SK-N-SH (cell line): ENCODE results near the gene ABCA1. TPM values are rescaled to one million over a fixed set of nuclear protein-coding genes. Genes with fewer than 3 reads are reported as not detected.

ENCODE experiments used
- CTCF ChIA-PET: fragments of 300-600, 350-600 bp; formaldehyde crosslinking; extraction: SDS; loops from one replicate; lab custom pipeline; 2021; lab: Yijun Ruan, JAX
- POLR2A ChIA-PET: fragments of 350-600 bp; sonication (Branson Sonifier 250); formaldehyde crosslinking; extraction: SDS; loops from one replicate; lab custom pipeline; 2020; ENCODE audit warnings: antibody characterized with exemption, inconsistent platforms; lab: Yijun Ruan, JAX
- DNase-seq: peaks from one replicate; pipeline ENCODE4 v3.0.0; 2012
- H2AFZ ChIP-seq: fragments of 200-600 bp; sonication (generic); 2 replicates; pipeline ENCODE4 v1.8.1; 2016; ENCODE audit warnings: antibody characterized with exemption, mild to moderate bottlenecking, low read depth
- H3F3A ChIP-seq: fragments of 200-600 bp; sonication (generic); replicated peaks from 2 replicates; pipeline ENCODE3; 2016; ENCODE audit warnings: antibody characterized with exemption, mild to moderate bottlenecking; ENCODE audit not compliant: insufficient read depth
- H3K27ac ChIP-seq, 2 experiments: fragments of 200-500 bp in 1 of 2; fragments of 200-600 bp in 1 of 2; sonication (Bioruptor generic) in 1 of 2; sonication (generic), shearing (Covaris generic) in 1 of 2; 2 replicates each; pipeline versions ENCODE4 v1.5.1 to v1.6.1; 2014 to 2016; ENCODE audit warnings: low read depth in 2 of 2, inconsistent platforms in 1 of 2, low read length in 1 of 2, mild to moderate bottlenecking in 1 of 2, mixed read lengths in 1 of 2
- H3K27me3 ChIP-seq: fragments of 200-600 bp; sonication (generic), shearing (Covaris generic); 2 replicates; pipeline ENCODE4 v1.6.1; 2016; ENCODE audit warnings: mixed run types; ENCODE audit not compliant: insufficient read depth
- H3K36me3 ChIP-seq, 2 experiments: fragments of 200-500 bp in 1 of 2; fragments of 200-600 bp in 1 of 2; sonication (Bioruptor generic) in 1 of 2; sonication (generic) in 1 of 2; replicated peaks in 1 of 2; 2 replicates each; pipeline versions ENCODE3 to v1.5.1; 2014 to 2016; ENCODE audit warnings: low read length in 1 of 2, mild to moderate bottlenecking in 1 of 2; ENCODE audit not compliant: insufficient read depth in 2 of 2, control insufficient read depth in 1 of 2
- H3K4me1 ChIP-seq, 2 experiments: fragments of 200-500 bp in 1 of 2; fragments of 200-600 bp in 1 of 2; sonication (Bioruptor generic) in 1 of 2; sonication (generic), shearing (Covaris generic) in 1 of 2; 2 replicates each; pipeline versions ENCODE4 v1.5.1 to v1.6.1; 2014 to 2016; ENCODE audit warnings: low read depth in 1 of 2, low read length in 1 of 2, mixed run types in 1 of 2; ENCODE audit not compliant: insufficient read depth in 2 of 2, control insufficient read depth in 1 of 2
- H3K4me2 ChIP-seq: fragments of 200-600 bp; sonication (generic), shearing (Covaris generic); 2 replicates; pipeline ENCODE4 v1.6.1; 2017; ENCODE audit warnings: mixed run types
- H3K4me3 ChIP-seq, 2 experiments: fragments of 200-500 bp in 1 of 2; fragments of 200-600 bp in 1 of 2; sonication (Bioruptor generic) in 1 of 2; sonication (generic), shearing (Covaris generic) in 1 of 2; 2 replicates each; pipeline versions ENCODE4 v1.5.1 to v1.8.1; 2014 to 2016; ENCODE audit warnings: low read depth in 2 of 2, inconsistent platforms in 1 of 2, low read length in 1 of 2, mild to moderate bottlenecking in 1 of 2, mixed read lengths in 1 of 2, moderate library complexity in 1 of 2
- H3K79me2 ChIP-seq: fragments of 200-600 bp; sonication (generic); 2 replicates; pipeline ENCODE4 v1.8.1; 2017; ENCODE audit warnings: mild to moderate bottlenecking; ENCODE audit not compliant: insufficient read depth
- H3K9ac ChIP-seq: fragments of 200-600 bp; sonication (generic); 2 replicates; pipeline ENCODE4 v1.6.1; 2017; ENCODE audit warnings: mixed run types
- H3K9me2 ChIP-seq: fragments of 200-600 bp; sonication (generic); 2 replicates; pipeline ENCODE4 v1.6.1; 2017; ENCODE audit warnings: mixed run types
- H3K9me3 ChIP-seq: fragments of 200-600 bp; sonication (generic); 2 replicates; pipeline ENCODE4 v1.6.1; 2017; ENCODE audit warnings: mixed run types, mild to moderate bottlenecking, moderate library complexity
- H4K20me1 ChIP-seq: fragments of 200-600 bp; sonication (generic); 2 replicates; pipeline ENCODE4 v1.6.1; 2017; ENCODE audit warnings: mild to moderate bottlenecking, mixed run types; ENCODE audit not compliant: insufficient read depth
- CHD2 ChIP-seq: fragments of 150-350 bp; IDR thresholded peaks from 2 replicates; pipeline ENCODE4 v1.6.1; 2018; ENCODE audit warnings: low read length; ENCODE audit not compliant: partially characterized antibody
- CTCF ChIP-seq: fragments of 200-600 bp; sonication (generic); IDR thresholded peaks from 2 replicates; pipeline ENCODE4 v1.6.1; 2017; ENCODE audit warnings: antibody characterized with exemption, mild to moderate bottlenecking, moderate library complexity
- ELF1 ChIP-seq: IDR thresholded peaks from 2 replicates; pipeline ENCODE4 v1.4.0; 2012
- FOSL2 ChIP-seq: IDR thresholded peaks from 2 replicates; pipeline ENCODE4 v1.4.0; 2012; ENCODE audit warnings: low read depth, mild to moderate bottlenecking, moderate library complexity, borderline replicate concordance
- FOXJ3 ChIP-seq: sonication (generic); formaldehyde crosslinking; IDR thresholded peaks from 2 replicates; pipeline ENCODE4 v1.5.1; 2020; ENCODE audit warnings: mild to moderate bottlenecking, missing genetic modification reagents
- JUND ChIP-seq: IDR thresholded peaks from 2 replicates; pipeline ENCODE4 v1.4.0; 2012
- MEF2A ChIP-seq: IDR thresholded peaks from 2 replicates; pipeline ENCODE4 v1.4.0; 2012; ENCODE audit warnings: low read depth, borderline replicate concordance
- MXI1 ChIP-seq: IDR thresholded peaks from 2 replicates; pipeline ENCODE4 v1.6.1; 2012; ENCODE audit warnings: mild to moderate bottlenecking, low read depth, low read length, improper control_type of control experiment
- POLR2AphosphoS5 ChIP-seq: IDR thresholded peaks from 2 replicates; pipeline ENCODE4 v1.6.1; 2012; ENCODE audit warnings: low read depth, low read length
- RAD21 ChIP-seq: IDR thresholded peaks from 2 replicates; pipeline ENCODE4 v1.6.1; 2012; ENCODE audit warnings: mild to moderate bottlenecking, low read length
- RCOR1 ChIP-seq: fragments of 150-350 bp; IDR thresholded peaks from 2 replicates; pipeline ENCODE4 v1.6.1; 2017; ENCODE audit warnings: antibody characterized with exemption, low read length
- REST ChIP-seq: IDR thresholded peaks from 2 replicates; pipeline ENCODE4 v1.6.1; 2012; ENCODE audit warnings: mild to moderate bottlenecking, low read depth, low read length, moderate library complexity
- SIN3A ChIP-seq: IDR thresholded peaks from 2 replicates; pipeline ENCODE4 v1.6.1; 2012; ENCODE audit warnings: low read depth, mild to moderate bottlenecking, low read length, moderate library complexity, borderline replicate concordance
- SMC3 ChIP-seq: IDR thresholded peaks from 2 replicates; pipeline ENCODE4 v1.6.1; 2012; ENCODE audit warnings: low read depth, low read length, improper control_type of control experiment
- TCF12 ChIP-seq: IDR thresholded peaks from 2 replicates; pipeline ENCODE4 v1.4.0; 2012
- USF1 ChIP-seq: IDR thresholded peaks from 2 replicates; pipeline ENCODE4 v1.4.0; 2012; ENCODE audit warnings: low read depth, borderline replicate concordance
- USF2 ChIP-seq: fragments of 150-350 bp; IDR thresholded peaks from 2 replicates; pipeline ENCODE4 v1.6.1; 2017; ENCODE audit warnings: antibody characterized with exemption, low read length, low read depth, borderline replicate concordance
- YY1 ChIP-seq: IDR thresholded peaks from 2 replicates; pipeline ENCODE4 v1.4.0; 2012; ENCODE audit warnings: low read depth, mild to moderate bottlenecking
- ZBTB33 ChIP-seq: IDR thresholded peaks from 2 replicates; pipeline ENCODE4 v1.4.0; 2012; ENCODE audit warnings: low read depth, borderline replicate concordance
- WGBS: methylation state at CpG from one replicate; pipeline ENCODE4 v1.1.6; 2017; ENCODE audit warnings: low lambda C conversion rate; 5-methylcytosine and 5-hydroxymethylcytosine counted together
- polyA plus RNA-seq, 3 experiments: library from polyadenylated mRNA; depleted of rRNA; stranded (reverse); fragments of >200 nt; gene quantifications; 2 replicates each; pipeline ENCODE4 v1.2.3, GENCODE V29; 2012

ABCA1 gene
- polyA plus RNA-seq, 1 of the 3 experiments (the other 2 are of a cell fraction), result 5.3 TPM

- TF ChIP-seq POLR2AphosphoS5 (no peak), ZBTB33 (no peak), USF1 (no peak), MXI1 (no peak), SMC3 (no peak), RCOR1 (no peak), MEF2A (no peak)
These were observed 182.1 kb downstream of the ABCA1 start (continued) for GRCh38 chr9:104745852-104746251.

GRCh38 chr9:104743376-104743985 lies 184.5 kb downstream of the ABCA1 start:
- peaks cover 0 to under 1% of the 10 kb centered on the region in 2 experiments; a peak in 2 of 4 replicates for H3K4me1 ChIP-seq
- no peak overlapping the region for H3K4me2 ChIP-seq
- ChIA-PET CTCF (interaction anchor here (0.6 to 1.6 kb wide), 16 partner anchors 10 to 1346 kb away, joined by 3 to 5 read pairs (median 3); no protein-coding TSS in a partner anchor), POLR2A (no interaction called here)
- no peaks in the 10 kb centered on the region for H3K9me2 ChIP-seq
- no peak overlapping the region for H3K27ac ChIP-seq
- H3F3A ChIP-seq, result peaks cover 7% of the 10 kb centered on the region
- no peaks in the 10 kb centered on the region for H3K36me3 ChIP-seq
- H3K4me3 ChIP-seq, result no peak overlapping the region
- H3K9ac ChIP-seq, result no peak overlapping the region
- H4K20me1 ChIP-seq, result no peaks in the 10 kb centered on the region
- H3K27me3 ChIP-seq, result no peaks in the 10 kb centered on the region
- no peaks in the 10 kb centered on the region for H3K9me3 ChIP-seq
- 30% methylated on average over 7 of the region's 7 CpGs for WGBS
- no peak overlapping the region for H2AFZ ChIP-seq
- peak; percentile 59 for DNase-seq
- H3K79me2 ChIP-seq, result peaks cover 1% of the 10 kb centered on the region
- TF ChIP-seq CHD2 (no peak), RAD21 (peak; percentile 93), MEF2A (no peak), USF2 (no peak), TCF12 (no peak), YY1 (no peak), MXI1 (no peak), SIN3A (no peak), JUND (no peak), CTCF (peak; percentile 82), REST (no peak), FOSL2 (no peak), FOXJ3 (CRISPR knock-in tag) (no peak), SMC3 (peak; percentile 66), USF1 (no peak), ELF1 (no peak)
